Loucy (cell line): Measurements from ENCODE around the gene FFAR2.

Source experiments
- CTCF ChIP-seq: fragments of 200-600 bp; sonication (generic); conservative IDR thresholded peaks from 2 replicates; pipeline ENCODE4 v1.5.1; 2014; ENCODE audit warnings: mild to moderate bottlenecking, antibody characterized with exemption, low read length
- EZH2phosphoT487 ChIP-seq: fragments of 200-600 bp; IDR thresholded peaks from 2 replicates; pipeline ENCODE4 v1.6.1; 2018; ENCODE audit warnings: antibody characterized with exemption, mild to moderate bottlenecking, moderate library complexity, borderline replicate concordance

- TF ChIP-seq EZH2phosphoT487 (no peak), CTCF (no peak)
These were observed 10.0 kb upstream of the FFAR2 start for GRCh38 chr19:35438096-35438495.
